DMS114 treated with DMSO at 0.1 percent for 48 hours (cell line): ENCODE results near the gene CD28.
"Not testable (repeated sequence)": the region's sequence is repeated elsewhere in the genome, so short reads cannot be mapped to it uniquely, and the experiment has no call there.

Source experiments
- DNase-seq: peaks from one replicate; lab custom pipeline; 2025; ENCODE audit not compliant: unreplicated experiment; lab: John Stamatoyannopoulos, UW

Gene CD28

DNA sequence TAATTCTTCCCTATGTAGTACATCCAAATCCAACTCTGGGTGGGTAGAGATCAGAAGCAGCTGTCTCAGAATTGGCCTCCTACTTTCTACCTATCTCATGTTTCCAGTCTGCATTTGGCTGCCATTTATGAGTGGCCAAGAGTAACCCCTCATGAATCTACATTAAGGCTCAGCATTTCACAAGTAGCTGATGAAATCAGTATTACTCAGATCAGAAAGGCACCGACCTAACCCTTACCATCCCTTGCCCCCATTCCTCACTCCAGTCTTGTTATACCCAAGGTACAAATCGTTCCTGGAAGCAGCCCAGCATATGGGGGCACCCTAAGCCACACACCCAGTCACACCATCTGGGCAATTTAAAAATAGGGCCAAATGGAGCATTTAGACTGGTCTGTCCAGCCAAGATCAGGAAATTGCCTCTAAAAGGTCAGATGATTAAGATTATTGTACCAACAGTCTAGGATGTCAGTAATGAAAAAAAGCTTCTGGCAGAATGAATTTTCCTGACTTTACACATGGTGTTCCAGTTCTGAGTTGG is 37.1 kb downstream of the CD28 start:
- no peak for DNase-seq

DNA sequence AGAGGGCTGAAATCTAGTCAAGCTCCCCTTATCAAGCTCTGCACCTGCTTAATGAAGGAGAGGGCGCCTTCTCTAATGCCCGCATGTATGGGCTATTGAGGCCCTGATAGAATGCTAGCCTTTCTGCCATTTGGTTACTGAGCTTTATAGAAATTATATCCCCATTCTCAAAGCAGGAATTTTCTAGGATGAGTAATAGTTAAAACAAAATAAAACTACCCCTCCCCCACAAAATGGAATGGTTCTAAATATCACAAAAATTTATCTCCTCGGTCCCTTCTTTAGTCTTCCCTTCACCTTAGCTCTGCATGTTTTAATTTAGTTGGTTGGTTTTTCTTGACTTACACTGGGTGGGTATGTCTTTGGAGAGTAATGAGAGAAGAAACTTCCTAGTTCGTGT is 37.7 kb downstream of the CD28 start:
- DNase-seq, result no peak

DNA sequence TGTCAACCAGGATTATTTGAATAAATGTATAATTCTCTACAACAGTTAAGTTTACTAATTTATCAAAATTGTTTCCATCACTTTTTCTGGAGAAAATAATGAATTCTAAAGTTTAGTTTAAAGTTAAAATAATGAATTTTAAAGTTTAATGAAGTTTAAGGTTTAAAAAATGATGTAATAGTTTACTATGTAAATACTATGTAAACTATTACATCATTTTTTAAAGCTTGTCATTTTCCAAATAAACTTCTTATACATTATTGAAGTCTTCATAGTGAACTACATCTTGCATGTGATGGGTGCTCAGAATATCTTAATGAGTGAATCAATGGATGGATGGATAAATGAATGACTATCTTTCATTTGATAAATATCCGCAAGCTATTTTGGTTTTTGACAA is 38.8 kb downstream of the CD28 start:
- no peak for DNase-seq

DNA sequence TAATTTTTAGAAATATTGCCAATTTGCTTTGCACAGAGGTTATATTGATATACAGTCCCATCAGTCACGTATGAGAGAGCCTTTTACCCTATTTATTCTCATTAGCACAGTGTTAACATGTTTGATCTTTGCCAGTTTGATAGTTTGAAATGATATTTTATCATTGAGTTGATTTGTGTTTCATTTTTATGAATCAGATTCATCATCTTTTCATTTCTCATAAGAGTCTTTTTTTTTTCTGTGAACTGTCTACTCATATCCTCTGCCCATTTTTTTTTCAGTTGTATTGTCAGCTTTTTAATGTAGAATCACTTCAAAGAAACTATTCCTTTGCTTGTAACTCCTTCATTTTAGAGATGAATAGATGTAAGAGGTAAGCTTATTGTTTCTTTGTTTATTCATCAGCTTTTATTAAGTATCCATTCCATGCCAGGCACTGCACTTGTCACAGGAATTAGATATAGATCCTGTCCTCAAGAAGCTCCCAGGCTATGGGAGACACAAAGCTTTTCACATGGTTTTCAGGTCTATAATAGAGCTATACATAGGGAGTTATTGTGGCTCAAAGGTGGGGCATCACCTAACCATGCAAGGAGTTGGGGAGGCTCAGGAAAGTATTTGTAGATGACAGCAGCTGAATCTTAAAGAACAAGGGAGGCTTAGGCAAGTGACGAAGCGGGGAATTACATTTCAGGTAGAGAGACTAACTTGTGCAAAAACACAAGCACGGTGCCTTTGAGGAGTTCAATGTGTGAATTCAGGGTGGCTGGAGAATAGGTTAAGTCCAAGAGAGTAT is 42.1 kb downstream of the CD28 start:
- no peak for DNase-seq

DNA sequence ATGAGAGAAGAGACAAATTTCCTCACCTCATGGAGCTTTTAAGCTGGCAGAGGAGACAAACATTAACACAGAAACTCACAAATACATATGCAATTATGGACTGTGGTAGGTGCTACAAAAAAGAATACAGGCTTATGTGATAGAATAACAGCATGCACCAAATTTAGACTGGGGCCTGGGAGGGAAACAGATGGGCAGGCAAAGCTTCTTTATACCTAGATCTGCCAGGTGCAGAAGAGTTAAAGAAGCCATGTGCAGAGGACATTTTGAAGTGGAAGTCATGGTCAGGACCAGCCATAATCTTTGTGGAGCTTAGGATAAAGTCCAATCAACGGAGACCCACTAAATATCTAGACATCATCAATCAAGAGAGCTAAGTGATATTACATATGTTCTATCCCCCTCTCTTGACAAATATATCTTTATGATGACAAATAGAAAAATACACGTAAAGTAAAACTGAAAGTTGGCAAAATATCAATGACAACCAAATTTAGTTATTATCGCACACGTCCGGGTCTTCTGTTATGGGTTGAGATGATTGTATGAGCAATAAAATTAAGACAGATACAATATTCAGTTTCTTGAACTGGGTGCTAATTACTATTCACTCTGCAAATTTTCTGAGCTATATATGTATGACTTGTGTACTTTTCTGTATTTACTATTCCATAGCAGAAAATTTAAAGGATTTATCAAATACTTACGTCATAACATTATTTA is 44.1 kb downstream of the CD28 start:
- DNase-seq, result no peak

DNA sequence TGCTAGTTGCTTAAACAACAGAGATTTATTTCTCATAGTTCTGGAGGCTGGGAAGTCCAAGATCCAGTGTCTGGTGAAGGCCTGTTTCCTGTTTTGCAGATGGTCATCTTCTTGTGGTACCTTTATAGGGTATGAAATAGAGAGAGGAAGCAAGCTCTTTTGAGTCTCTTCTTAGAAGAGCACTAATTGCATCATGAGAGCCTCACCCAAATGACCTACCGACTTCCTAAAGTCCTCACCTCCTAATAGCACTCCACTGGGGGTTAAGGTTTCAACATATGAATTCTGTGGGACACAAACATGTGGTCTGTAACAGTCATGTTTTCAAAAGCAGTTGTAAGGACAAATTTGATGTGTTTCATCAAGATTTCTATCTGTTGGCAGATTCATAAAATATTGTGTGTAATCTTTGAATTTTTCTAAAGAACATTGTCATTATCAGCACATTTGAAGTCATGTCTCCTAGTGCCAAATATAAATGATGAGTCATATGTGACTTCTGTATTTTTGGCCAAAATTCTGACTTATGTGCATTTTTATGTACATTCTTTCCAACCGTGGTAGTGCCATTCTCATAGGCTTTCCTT is 45.3 kb downstream of the CD28 start:
- DNase-seq, result no peak

DNA sequence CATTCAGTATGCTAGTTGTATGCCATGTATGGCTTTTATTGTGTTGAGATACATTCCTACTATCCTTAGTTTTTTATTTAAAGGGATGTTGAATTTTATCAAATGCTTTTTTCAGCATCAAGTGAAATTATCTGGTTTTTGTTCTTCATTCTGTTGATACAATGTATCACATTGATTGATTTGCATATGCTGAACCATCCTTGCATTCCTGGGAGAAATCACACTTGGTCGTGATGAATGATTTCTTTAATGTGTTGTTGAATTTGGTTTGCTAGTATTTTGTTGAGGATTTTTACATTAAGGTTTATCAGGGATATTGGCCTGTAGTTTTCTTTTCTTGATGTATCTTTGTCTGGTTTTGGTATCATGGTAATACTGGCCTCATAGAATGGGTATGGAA is 49.7 kb downstream of the CD28 start:
- DNase-seq, result no peak

DNA sequence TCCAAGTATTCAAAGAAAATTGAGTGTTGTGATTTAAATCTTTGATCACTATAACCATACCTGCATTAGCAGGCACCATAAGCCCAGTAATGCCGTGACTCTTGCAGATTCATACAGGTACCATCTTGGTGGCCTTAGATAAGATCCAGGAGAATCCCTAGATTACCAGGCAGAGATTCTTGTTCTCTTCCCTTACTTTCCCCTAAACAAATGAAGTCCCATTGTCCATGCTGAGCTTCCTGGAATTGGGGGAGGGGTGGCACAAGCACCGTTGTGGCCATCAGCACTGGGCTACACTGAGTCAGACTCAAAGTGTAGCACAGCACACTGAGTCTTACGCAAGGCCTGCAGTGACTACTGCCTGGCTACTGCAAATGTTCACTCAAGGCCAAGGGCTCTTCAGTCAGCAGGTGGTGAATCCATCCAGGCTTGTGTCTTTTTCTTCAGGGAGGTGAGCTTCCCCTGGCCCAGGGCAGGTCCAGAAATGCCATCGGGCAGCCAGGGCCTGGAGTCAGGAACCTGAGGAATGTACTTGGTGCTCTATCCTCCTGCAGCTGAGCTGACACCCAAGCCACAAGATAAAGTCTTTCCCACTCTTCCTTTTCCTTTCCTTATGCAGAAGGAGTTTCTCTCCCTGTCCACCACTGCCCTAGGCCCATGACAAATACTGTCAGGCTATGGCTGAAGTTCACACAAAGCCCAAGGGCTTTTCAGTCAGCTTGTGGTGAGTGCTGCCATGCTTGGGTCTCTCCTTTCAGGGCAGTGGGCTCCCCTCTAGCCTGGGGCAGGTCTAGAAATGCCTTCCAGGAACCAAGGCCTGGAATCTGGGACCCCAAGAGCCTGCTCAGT is 52.6 kb downstream of the CD28 start:
- no peak for DNase-seq

DNA sequence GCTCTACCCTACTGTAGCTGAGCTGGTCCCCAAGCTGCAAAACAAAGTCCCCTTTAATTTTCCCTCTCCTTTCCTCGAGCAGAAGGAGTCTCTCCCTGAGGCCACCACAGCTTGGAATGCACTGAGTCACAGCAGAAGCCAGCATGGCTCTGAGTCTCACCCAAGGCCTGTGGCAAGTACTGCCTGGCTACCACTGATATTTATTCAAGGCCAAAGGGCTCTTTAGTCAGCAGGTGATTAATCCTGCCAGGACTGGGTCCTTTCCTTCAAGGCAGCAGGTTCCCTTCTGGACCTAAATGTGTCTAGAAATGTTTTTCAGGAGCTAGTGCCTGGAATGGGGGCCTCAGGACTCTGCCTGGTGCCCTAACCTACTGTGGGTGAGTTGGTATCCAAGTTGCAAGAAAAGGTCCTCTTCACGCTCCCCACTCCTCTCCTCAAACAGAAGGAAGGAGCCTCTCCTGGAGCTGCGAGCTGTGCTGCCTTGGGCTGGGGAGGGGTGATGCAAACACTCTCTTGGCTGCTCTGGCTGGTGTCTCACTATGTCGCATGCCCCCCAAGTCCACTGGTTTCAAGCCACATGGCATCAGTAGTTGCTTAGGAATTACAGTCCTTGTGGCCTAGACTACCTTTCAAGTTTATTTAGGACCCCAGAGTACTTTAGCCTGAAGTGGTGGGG is 53.4 kb downstream of the CD28 start:
- DNase-seq, result no peak

DNA sequence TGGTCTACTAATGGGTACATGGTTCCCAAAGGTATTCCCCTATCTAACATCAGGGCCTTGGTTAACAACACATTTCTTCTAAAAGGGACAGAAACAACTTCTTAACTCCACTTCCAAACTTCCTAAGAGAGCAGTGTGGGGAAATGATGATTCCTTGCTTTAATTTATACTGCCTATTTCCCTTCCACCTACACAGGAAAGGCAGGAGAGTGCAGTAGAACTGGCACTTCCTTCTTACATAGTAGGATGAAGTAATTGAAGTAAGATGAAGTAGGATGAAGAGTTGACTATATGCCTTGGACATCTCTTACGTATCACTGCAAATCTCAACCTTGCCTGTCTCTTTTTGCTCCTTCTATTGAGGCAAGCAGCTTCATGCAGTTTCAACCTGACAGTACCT is 54.7 kb downstream of the CD28 start:
- DNase-seq, result no peak

DNA sequence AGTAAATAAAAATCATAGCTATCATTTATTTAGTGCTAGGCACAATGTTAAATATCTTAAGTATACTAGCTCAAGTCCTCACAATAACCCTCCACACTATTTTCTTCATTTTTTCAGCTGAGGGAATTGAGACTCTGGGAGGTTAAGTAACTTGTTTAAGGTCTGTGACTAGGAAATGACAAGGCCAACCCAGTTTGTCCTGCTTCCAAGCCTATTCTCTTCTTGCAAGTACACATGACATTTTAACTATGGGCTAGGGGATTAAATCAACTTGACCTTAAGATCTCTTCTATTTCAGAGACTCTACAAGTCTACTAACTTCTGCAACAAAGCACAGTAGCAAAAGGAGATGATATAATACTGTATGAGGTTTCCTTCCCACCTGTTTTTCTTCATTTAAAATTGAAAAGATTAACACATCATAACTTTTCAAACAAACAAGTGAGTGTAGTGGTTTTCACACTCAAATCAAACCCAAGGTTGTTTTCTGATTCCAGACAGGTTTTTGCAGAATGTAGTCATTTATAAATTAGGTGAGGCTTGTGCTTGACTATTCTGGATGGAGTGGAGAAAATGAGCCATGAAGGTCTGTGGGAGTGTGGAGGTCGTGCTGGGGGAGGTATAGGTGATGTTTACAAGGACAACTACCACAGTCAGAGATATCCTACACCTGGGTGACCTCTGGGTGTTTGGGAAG is 57.0 kb downstream of the CD28 start:
- no peak for DNase-seq

DNA sequence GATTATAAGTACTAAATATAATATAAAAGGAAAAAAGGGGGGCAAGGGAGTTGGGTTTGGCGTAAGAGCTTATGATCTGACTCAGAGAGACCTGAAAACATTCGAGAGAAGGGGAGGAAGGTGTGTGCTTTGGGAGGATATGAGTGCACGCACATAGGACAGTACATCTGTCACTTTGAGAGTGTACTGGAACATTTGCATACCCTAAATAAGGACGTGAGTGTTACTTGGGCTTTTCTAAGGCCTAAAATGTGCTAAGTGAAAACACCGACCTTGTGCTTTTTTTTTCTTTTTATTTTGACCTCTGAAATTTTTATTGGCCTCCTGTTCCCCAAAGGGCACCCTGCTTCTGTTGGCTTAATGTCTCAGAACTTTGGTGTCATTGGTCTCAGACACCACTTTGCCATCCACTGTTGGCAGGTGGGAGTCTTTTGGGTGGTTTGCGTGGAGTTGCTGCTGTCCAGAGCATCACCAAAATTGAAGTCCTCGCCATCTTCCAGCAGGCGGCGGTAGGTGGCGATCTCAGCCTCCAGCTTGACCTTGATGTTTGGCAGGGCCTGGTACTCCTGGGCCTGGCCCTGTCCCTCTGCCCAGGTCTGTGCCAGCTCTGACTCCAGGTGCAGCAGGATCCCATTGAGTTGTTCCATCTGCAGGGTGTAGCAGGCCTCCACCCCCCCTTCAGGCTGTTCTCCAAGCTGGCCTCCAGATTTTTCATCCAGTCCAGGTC is 57.7 kb downstream of the CD28 start:
- no peak for DNase-seq

DNA sequence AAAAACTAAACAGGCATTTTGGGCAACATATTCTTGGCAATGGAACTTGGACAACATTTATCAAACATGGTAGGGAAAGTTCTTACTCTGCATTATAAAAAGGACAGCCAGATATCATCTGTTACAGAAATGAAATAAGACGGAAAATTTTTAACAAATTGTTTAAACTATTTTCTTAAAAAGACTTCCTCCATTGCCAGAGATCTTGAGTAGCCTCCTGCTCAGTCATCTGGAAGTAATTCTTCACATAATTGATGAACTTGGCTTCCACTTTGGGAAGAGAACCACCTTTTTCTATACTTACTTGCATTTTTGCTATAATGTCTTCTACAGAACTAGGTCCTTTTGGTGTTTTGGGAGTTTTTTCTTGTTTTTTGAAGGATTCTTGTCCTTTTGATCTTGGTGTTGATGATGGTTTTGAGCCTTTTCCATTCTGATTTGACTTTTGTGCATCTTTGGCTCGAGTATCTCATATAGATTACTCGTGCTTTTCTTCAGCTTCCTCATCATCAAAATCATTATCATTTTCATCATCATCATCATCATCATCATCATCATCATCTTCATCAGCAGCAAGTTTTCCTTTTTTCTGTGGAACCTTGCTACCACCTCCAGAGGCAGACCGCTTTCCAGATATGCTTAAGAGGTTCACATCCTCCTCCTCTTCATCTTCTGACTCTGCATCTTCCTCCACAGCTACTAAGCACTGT is 66.2 kb downstream of the CD28 start:
- DNase-seq, result no peak

DNA sequence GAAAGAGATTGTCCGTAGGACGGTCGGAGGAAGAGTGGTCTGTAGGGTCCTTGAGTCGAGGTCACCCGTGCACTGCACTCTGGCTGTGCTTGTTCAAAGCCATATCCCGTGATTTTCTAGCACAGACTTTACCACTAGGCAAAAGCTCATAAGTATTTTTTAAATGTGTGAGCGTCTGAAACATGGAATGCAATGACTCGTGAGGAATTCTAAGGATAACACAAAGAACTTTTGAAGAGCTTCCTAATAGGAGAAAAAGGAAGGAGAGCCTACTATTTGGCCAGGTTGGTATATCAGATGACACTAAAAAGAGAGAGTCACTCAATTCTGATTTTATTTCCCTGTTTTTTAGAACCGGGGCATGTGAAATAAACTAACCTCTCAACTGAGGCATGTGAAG is 68.3 kb downstream of the CD28 start:
- DNase-seq, result no peak

DNA sequence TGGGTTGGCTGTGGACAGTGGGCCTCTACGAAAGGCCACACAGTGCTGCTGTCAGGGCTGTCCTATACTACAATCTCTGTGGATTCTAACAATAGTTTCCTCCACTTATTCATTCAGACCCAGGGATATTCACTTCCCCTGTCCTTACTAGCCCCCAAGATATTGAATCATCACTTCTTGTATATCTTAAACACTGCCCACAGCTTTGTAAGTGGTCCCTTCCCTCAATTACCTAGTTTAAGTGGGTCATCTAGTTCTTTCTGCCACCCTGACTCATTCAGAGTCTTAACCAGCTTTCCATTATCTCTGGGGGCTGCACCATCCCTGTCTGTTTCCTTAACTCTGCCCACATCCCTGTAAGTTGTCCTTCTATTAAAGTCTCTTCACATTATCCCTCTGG is 69.2 kb downstream of the CD28 start:
- no peak for DNase-seq

DNA sequence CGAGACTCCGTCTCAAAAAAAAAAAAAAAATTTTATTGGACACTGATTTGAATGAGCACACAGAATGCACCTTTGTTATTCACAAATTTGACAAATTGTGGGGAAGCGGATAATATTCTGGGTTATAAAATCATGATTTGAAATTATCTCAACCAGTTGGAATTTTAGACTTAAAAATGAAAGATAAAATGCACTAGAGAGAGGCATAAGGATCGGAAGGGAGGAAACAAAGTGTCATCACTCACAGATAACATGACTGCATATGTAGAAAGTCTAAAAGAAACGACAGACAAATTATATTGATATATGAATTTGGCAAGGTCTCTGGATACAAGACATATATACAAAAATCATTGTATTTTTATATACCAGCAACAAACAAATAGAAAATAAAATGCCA is 70.6 kb downstream of the CD28 start:
- DNase-seq, result no peak

DNA sequence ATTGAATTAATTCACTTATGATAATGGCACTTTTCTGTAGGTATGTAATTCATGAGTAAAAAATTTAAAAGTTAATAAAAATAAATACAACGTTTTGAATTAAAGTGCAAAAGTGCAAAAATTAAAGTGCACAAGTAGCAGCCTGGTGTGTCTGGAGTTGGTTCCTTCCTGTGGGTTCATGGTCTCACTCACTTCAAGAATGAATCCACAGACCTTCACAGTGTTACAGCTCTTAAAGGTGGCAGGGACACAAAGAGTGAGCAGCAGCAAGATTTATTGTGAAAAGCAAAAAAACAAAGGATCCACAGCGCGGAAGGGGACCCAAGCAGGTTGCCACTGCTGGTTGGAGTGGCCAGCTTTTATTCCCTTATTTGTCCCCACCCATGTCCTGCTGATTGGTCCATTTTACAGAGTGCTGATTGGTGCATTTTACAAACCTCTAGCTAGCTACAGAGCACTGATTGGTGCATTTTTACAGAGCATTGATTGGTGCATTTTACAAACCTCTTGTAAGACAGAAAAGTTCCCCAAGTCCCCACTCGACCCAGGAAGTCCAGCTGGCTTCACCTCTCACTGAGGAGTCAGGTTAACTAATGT is 73.1 kb downstream of the CD28 start:
- not testable (repeated sequence) for DNase-seq

DNA sequence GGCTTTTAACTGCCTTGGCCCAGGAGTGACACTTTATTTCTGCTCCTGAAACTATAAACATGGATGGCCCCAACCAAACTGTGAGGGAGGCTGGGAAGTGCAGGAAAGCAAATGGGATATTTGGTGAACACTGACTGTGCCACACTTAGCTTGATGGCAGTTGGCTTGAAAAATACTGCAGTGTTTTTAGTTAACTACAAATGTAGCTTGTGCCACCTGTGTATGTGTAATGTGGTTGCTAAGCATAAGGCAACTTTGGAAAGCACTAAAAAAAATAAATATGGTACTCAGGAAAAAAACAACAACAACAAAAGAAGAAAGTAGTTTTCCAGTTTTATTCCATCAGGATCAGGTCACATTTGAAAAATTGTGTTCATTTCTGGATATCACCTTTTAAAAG is 73.8 kb downstream of the CD28 start:
- no peak for DNase-seq
